ENCODE data around the gene SCYL2.
"Not testable (repeated sequence)": the region's sequence is repeated elsewhere in the genome, so short reads cannot be mapped to it uniquely, and the experiment has no call there.

SCYL2 gene

GRCh38 chr12:100266835-100267602 is at the start of gene SCYL2, which contains the start of gene DEPDC4:
Gene SCYL2, plus strand, starts transcription at chr12:100267177. Its CDS starts 15,794 bp downstream, at chr12:100282971.
Gene DEPDC4, minus strand, starts transcription at chr12:100267079. Its CDS starts 3 bp downstream, at chr12:100267076.
- Histone ChIP-seq H3K4me3 (replicated peaks; ENCODE audit: low read depth, low read length) (peak within 1 kb of the TSS; percentile 89), H3K36me3 (ENCODE audit: control insufficient read depth, insufficient read depth, low read length) (no peaks in the 10 kb centered on the region), H3K27me3 (replicated peaks; ENCODE audit: control insufficient read depth, insufficient read depth, low read length) (no peaks in the 10 kb centered on the region)
- DNase-seq (ENCODE audit: extremely low read depth, insufficient read length) = peak; percentile 98
- TF ChIP-seq CTCF (IDR thresholded peaks at IDR 0.05; ENCODE audit: insufficient read depth, low read length, poor library complexity, severe bottlenecking) = no peak

GRCh38 chr12:100219328-100220109 is 47.5 kb upstream of the SCYL2 start:
- TF ChIP-seq CTCF (IDR thresholded peaks at IDR 0.05; ENCODE audit: insufficient read depth, low read length, poor library complexity, severe bottlenecking) = no peak
- H3K36me3 ChIP-seq (ENCODE audit: control insufficient read depth, insufficient read depth, low read length) = no peaks in the 10 kb centered on the region; the same call in 1 of the 2 replicates

GRCh38 chr12:100221523-100221922 is 45.5 kb upstream of the SCYL2 start:
- Histone ChIP-seq H3K27me3 (replicated peaks; ENCODE audit: control insufficient read depth, insufficient read depth, low read length) (no peaks in the 10 kb centered on the region), H3K4me3 (replicated peaks; ENCODE audit: low read depth, low read length) (no peak overlapping the region), H3K36me3 (ENCODE audit: control insufficient read depth, insufficient read depth, low read length) (peaks cover 3% of the 10 kb centered on the region)
- no peak for DNase-seq (ENCODE audit: extremely low read depth, insufficient read length)
- no peak for TF ChIP-seq CTCF (IDR thresholded peaks at IDR 0.05; ENCODE audit: insufficient read depth, low read length, poor library complexity, severe bottlenecking)

More at GRCh38 chr12:100219328-100220109, 47.5 kb upstream of the SCYL2 start:
- no peak for DNase-seq (ENCODE audit: extremely low read depth, insufficient read length)
- no peak overlapping the region for H3K4me3 ChIP-seq (replicated peaks; ENCODE audit: low read depth, low read length)
- no peaks in the 10 kb centered on the region for H3K27me3 ChIP-seq (replicated peaks; ENCODE audit: control insufficient read depth, insufficient read depth, low read length)

- H3K27me3 ChIP-seq (replicated peaks; ENCODE audit: control insufficient read depth, insufficient read depth, low read length); DNase-seq (ENCODE audit: extremely low read depth, insufficient read length); H3K36me3 ChIP-seq (ENCODE audit: control insufficient read depth, insufficient read depth, low read length); H3K4me3 ChIP-seq (replicated peaks; ENCODE audit: low read depth, low read length): not testable (repeated sequence)
Measured at GRCh38 chr12:100222173-100222572, 44.8 kb upstream of the SCYL2 start.

- no peak for TF ChIP-seq CTCF (IDR thresholded peaks at IDR 0.05; ENCODE audit: insufficient read depth, low read length, poor library complexity, severe bottlenecking)
- Histone ChIP-seq H3K36me3 (ENCODE audit: control insufficient read depth, insufficient read depth, low read length) (peaks cover 3% of the 10 kb centered on the region), H3K4me3 (replicated peaks; ENCODE audit: low read depth, low read length) (no peak overlapping the region), H3K27me3 (replicated peaks; ENCODE audit: control insufficient read depth, insufficient read depth, low read length) (no peaks in the 10 kb centered on the region)
- no peak for DNase-seq (ENCODE audit: extremely low read depth, insufficient read length)
Measured at GRCh38 chr12:100225491-100225890, 41.5 kb upstream of the SCYL2 start.

- Histone ChIP-seq H3K4me3 (replicated peaks; ENCODE audit: low read depth, low read length) (no peak overlapping the region), H3K27me3 (replicated peaks; ENCODE audit: control insufficient read depth, insufficient read depth, low read length) (no peaks in the 10 kb centered on the region), H3K36me3 (ENCODE audit: control insufficient read depth, insufficient read depth, low read length) (peaks cover 3% of the 10 kb centered on the region)
- no peak for TF ChIP-seq CTCF (IDR thresholded peaks at IDR 0.05; ENCODE audit: insufficient read depth, low read length, poor library complexity, severe bottlenecking)
- no peak for DNase-seq (ENCODE audit: extremely low read depth, insufficient read length)
Measured at GRCh38 chr12:100229036-100229635, 37.8 kb upstream of the SCYL2 start.
